KOPT-K1 (cell line): Measurements from ENCODE around the gene RPA1.

Experiments used
- H3K27ac ChIP-seq: fragments of 200-600 bp; sonication (generic); 2 replicates; pipeline ENCODE4 v1.5.1; 2016; ENCODE audit warnings: antibody characterized with exemption, mild to moderate bottlenecking, low read depth, low read length; ENCODE audit not compliant: poor library complexity, severe bottlenecking
- H3K36me3 ChIP-seq: fragments of 200-600 bp; sonication (generic); 2 replicates; pipeline ENCODE4 v1.5.1; 2017; ENCODE audit warnings: antibody characterized with exemption, mild to moderate bottlenecking, low read length, moderate library complexity; ENCODE audit not compliant: insufficient read depth
- H3K9me3 ChIP-seq: fragments of 200-600 bp; sonication (generic); 2 replicates; pipeline ENCODE4 v1.5.1; 2017; ENCODE audit warnings: antibody characterized with exemption, low read length, mild to moderate bottlenecking; ENCODE audit not compliant: insufficient read depth, poor library complexity, severe bottlenecking

RPA1 gene

GRCh38 chr17:1920948-1921351 is 91.1 kb downstream of the RPA1 start:
- no peaks in the 10 kb centered on the region for H3K36me3 ChIP-seq

GRCh38 chr17:1928976-1929375 is 99.2 kb downstream of the RPA1 start:
- H3K9me3 ChIP-seq: no peaks in the 10 kb centered on the region
- H3K36me3 ChIP-seq: no peaks in the 10 kb centered on the region
- no peak overlapping the region for H3K27ac ChIP-seq

More at GRCh38 chr17:1920948-1921351, 91.1 kb downstream of the RPA1 start:
- Histone ChIP-seq H3K27ac (no peak overlapping the region), H3K9me3 (no peaks in the 10 kb centered on the region)

- no peaks in the 10 kb centered on the region for H3K9me3 ChIP-seq
- no peaks in the 10 kb centered on the region for H3K36me3 ChIP-seq
- H3K27ac ChIP-seq: no peak overlapping the region
Observed at GRCh38 chr17:1930337-1930645, 100.5 kb downstream of the RPA1 start.

- Histone ChIP-seq H3K9me3 (no peaks in the 10 kb centered on the region), H3K27ac (no peak overlapping the region), H3K36me3 (no peaks in the 10 kb centered on the region)
Observed at GRCh38 chr17:1931844-1932579, 102.2 kb downstream of the RPA1 start.

GRCh38 chr17:1933875-1934715 is 104.3 kb downstream of the RPA1 start:
- H3K9me3 ChIP-seq: no peaks in the 10 kb centered on the region
- H3K27ac ChIP-seq: no peak overlapping the region
- H3K36me3 ChIP-seq: no peaks in the 10 kb centered on the region

GRCh38 chr17:1934901-1935300 is 105.1 kb downstream of the RPA1 start:
- H3K27ac ChIP-seq: no peak overlapping the region
- H3K9me3 ChIP-seq: no peaks in the 10 kb centered on the region
- no peaks in the 10 kb centered on the region for H3K36me3 ChIP-seq

GRCh38 chr17:1936766-1937165 is 107.0 kb downstream of the RPA1 start:
- H3K36me3 ChIP-seq: no peaks in the 10 kb centered on the region
- no peaks in the 10 kb centered on the region for H3K9me3 ChIP-seq
- H3K27ac ChIP-seq: no peak overlapping the region

- H3K36me3 ChIP-seq: no peaks in the 10 kb centered on the region
- no peak overlapping the region for H3K27ac ChIP-seq
- H3K9me3 ChIP-seq: no peaks in the 10 kb centered on the region
Observed at GRCh38 chr17:1937461-1937860, 107.7 kb downstream of the RPA1 start.

- no peaks in the 10 kb centered on the region for H3K9me3 ChIP-seq
- H3K27ac ChIP-seq: no peak overlapping the region
- no peaks in the 10 kb centered on the region for H3K36me3 ChIP-seq
Observed at GRCh38 chr17:1939981-1940809, 110.4 kb downstream of the RPA1 start.

- no peak overlapping the region for H3K27ac ChIP-seq
- no peaks in the 10 kb centered on the region for H3K36me3 ChIP-seq
- no peaks in the 10 kb centered on the region for H3K9me3 ChIP-seq
Observed at GRCh38 chr17:1940810-1941185, 111.0 kb downstream of the RPA1 start.

- Histone ChIP-seq H3K27ac (no peak overlapping the region), H3K36me3 (no peaks in the 10 kb centered on the region), H3K9me3 (no peaks in the 10 kb centered on the region)
Observed at GRCh38 chr17:1941272-1942065, 111.7 kb downstream of the RPA1 start.

GRCh38 chr17:1942066-1942365 is 112.2 kb downstream of the RPA1 start:
- H3K36me3 ChIP-seq: no peaks in the 10 kb centered on the region

GRCh38 chr17:1942666-1943435 is 113.0 kb downstream of the RPA1 start:
- Histone ChIP-seq H3K27ac (no peak overlapping the region), H3K9me3 (no peaks in the 10 kb centered on the region), H3K36me3 (no peaks in the 10 kb centered on the region)

More at GRCh38 chr17:1942066-1942365, 112.2 kb downstream of the RPA1 start:
- Histone ChIP-seq H3K9me3 (no peaks in the 10 kb centered on the region), H3K27ac (no peak overlapping the region)

GRCh38 chr17:1943436-1943831 is 113.6 kb downstream of the RPA1 start:
- Histone ChIP-seq H3K36me3 (no peaks in the 10 kb centered on the region), H3K27ac (no peak overlapping the region), H3K9me3 (no peaks in the 10 kb centered on the region)
